ENCODE data around the gene SLC1A5.
"Not testable (repeated sequence)": the region's sequence is repeated elsewhere in the genome, so short reads cannot be mapped to it uniquely, and the experiment has no call there.

Gene SLC1A5

GRCh38 chr19:46788262-46788967, at the start of gene SLC1A5:
Gene SLC1A5 (minus strand): TSS chr19:46788594. CDS start chr19:46787965, 629 bp downstream.
- DNase-seq = peak; percentile 100

- DNase-seq = no peak
Observed at GRCh38 chr19:46838160-46838559, 49.8 kb upstream of the SLC1A5 start.

- no peak for DNase-seq
Observed at GRCh38 chr19:46834984-46835383, 46.6 kb upstream of the SLC1A5 start.

GRCh38 chr19:46834121-46834520, 45.7 kb upstream of the SLC1A5 start:
- DNase-seq = no peak

GRCh38 chr19:46830864-46831263, 42.5 kb upstream of the SLC1A5 start:
- no peak for DNase-seq

- no peak for DNase-seq
Observed at GRCh38 chr19:46828484-46828883, 40.1 kb upstream of the SLC1A5 start.

- no peak for DNase-seq
Observed at GRCh38 chr19:46825731-46826055, 37.3 kb upstream of the SLC1A5 start.

- peak; percentile 49 for DNase-seq
Observed at GRCh38 chr19:46824890-46825730, 36.7 kb upstream of the SLC1A5 start.

GRCh38 chr19:46823049-46823448, 34.7 kb upstream of the SLC1A5 start:
- no peak for DNase-seq

- DNase-seq = not testable (repeated sequence)
Observed at GRCh38 chr19:46822410-46822787, 34.0 kb upstream of the SLC1A5 start.

- DNase-seq = peak; percentile 60
Observed at GRCh38 chr19:46821512-46822409, 33.4 kb upstream of the SLC1A5 start.

- peak; percentile 32 for DNase-seq
Observed at GRCh38 chr19:46818812-46819211, 30.4 kb upstream of the SLC1A5 start.

- DNase-seq = no peak
Observed at GRCh38 chr19:46815833-46816627, 27.6 kb upstream of the SLC1A5 start.

GRCh38 chr19:46813839-46814358, 25.5 kb upstream of the SLC1A5 start:
- DNase-seq = no peak

- DNase-seq = no peak
Observed at GRCh38 chr19:46812977-46813838, 24.8 kb upstream of the SLC1A5 start.

GRCh38 chr19:46809534-46810272, 21.3 kb upstream of the SLC1A5 start:
- DNase-seq = no peak

GRCh38 chr19:46806656-46807055, 18.3 kb upstream of the SLC1A5 start:
- no peak for DNase-seq

- DNase-seq = not testable (repeated sequence)
Observed at GRCh38 chr19:46804432-46804831, 16.0 kb upstream of the SLC1A5 start.

GRCh38 chr19:46803555-46803954, 15.2 kb upstream of the SLC1A5 start:
- no peak for DNase-seq

GRCh38 chr19:46802152-46802551, 13.8 kb upstream of the SLC1A5 start:
- DNase-seq = no peak
